Mesendoderm (in vitro differentiated cells): ENCODE measurements around the gene DDX17.
"Not testable (repeated sequence)": the region's sequence is repeated elsewhere in the genome, so short reads cannot be mapped to it uniquely, and the experiment has no call there.

Source experiments
- DNase-seq: peaks from one replicate; pipeline ENCODE4 v3.0.0; 2013
- H2AK5ac ChIP-seq: 2 replicates; pipeline ENCODE4 v1.6.1; 2013; ENCODE audit warnings: low read length, inconsistent platforms
- H2BK120ac ChIP-seq: 2 replicates; pipeline ENCODE4 v1.6.1; 2013; ENCODE audit warnings: low read depth, mild to moderate bottlenecking, low read length, moderate library complexity, mixed read lengths
- H2BK15ac ChIP-seq: replicated peaks from 2 replicates; pipeline ENCODE4 v1.6.1; 2013; ENCODE audit warnings: low read depth, mild to moderate bottlenecking, moderate library complexity
- H2BK5ac ChIP-seq: 2 replicates; pipeline ENCODE4 v1.6.1; 2013; ENCODE audit warnings: low read length, inconsistent platforms
- H3K18ac ChIP-seq: 2 replicates; pipeline ENCODE4 v1.6.1; 2013; ENCODE audit warnings: mild to moderate bottlenecking, low read length, mixed read lengths
- H3K23ac ChIP-seq: one replicate; pipeline ENCODE4 v1.6.1; 2013; ENCODE audit warnings: low read length
- H3K27ac ChIP-seq: 2 replicates; pipeline ENCODE4 v1.5.1; 2013; ENCODE audit warnings: low read depth, mild to moderate bottlenecking, inconsistent platforms, low read length, moderate library complexity
- H3K27me3 ChIP-seq: 2 replicates; pipeline ENCODE4 v1.6.1; 2013; ENCODE audit warnings: low read length, control low read depth, mild to moderate bottlenecking, inconsistent platforms; ENCODE audit not compliant: insufficient read depth, poor library complexity
- H3K36me3 ChIP-seq: 2 replicates; pipeline ENCODE4 v1.6.1; 2013; ENCODE audit warnings: low read length, inconsistent platforms; ENCODE audit not compliant: control insufficient read depth, insufficient read depth
- H3K4ac ChIP-seq: one replicate; pipeline ENCODE4 v1.6.1; 2013; ENCODE audit warnings: low read depth, mild to moderate bottlenecking, low read length, moderate library complexity
- H3K4me1 ChIP-seq: 2 replicates; pipeline ENCODE4 v1.6.1; 2013; ENCODE audit warnings: low read depth, low read length, inconsistent platforms; ENCODE audit not compliant: control insufficient read depth
- H3K4me2 ChIP-seq: 2 replicates; pipeline ENCODE4 v1.6.1; 2013; ENCODE audit warnings: low read length
- H3K4me3 ChIP-seq: 2 replicates; pipeline ENCODE4 v1.5.1; 2013; ENCODE audit warnings: mild to moderate bottlenecking, low read length
- H3K56ac ChIP-seq: one replicate; pipeline ENCODE4 v1.6.1; 2013; ENCODE audit warnings: low read length
- H3K79me1 ChIP-seq: 2 replicates; pipeline ENCODE4 v1.6.1; 2013; ENCODE audit warnings: low read length, inconsistent platforms
- H3K79me2 ChIP-seq: 2 replicates; pipeline ENCODE4 v1.6.1; 2013; ENCODE audit warnings: mild to moderate bottlenecking, low read length; ENCODE audit not compliant: control insufficient read depth, insufficient read depth
- H3K9ac ChIP-seq: 2 replicates; pipeline ENCODE4 v1.6.1; 2013; ENCODE audit warnings: low read length, inconsistent platforms
- H4K5ac ChIP-seq: one replicate; pipeline ENCODE4 v1.6.1; 2013; ENCODE audit warnings: low read length
- H4K8ac ChIP-seq: one replicate; pipeline ENCODE4 v1.6.1; 2013; ENCODE audit warnings: low read depth, mild to moderate bottlenecking, control low read depth, low read length, moderate library complexity
- WGBS: extraction: QIAGEN DNeasy Blood & Tissue Kit; methylation state at CpG from one replicate; pipeline ENCODE4 v1.1.7; 2013; ENCODE audit warnings: low lambda C conversion rate, missing lambda C conversion rate; ENCODE audit not compliant: insufficient coverage; ENCODE audit errors: extremely low coverage; 5-methylcytosine and 5-hydroxymethylcytosine counted together

DDX17 gene

DNA sequence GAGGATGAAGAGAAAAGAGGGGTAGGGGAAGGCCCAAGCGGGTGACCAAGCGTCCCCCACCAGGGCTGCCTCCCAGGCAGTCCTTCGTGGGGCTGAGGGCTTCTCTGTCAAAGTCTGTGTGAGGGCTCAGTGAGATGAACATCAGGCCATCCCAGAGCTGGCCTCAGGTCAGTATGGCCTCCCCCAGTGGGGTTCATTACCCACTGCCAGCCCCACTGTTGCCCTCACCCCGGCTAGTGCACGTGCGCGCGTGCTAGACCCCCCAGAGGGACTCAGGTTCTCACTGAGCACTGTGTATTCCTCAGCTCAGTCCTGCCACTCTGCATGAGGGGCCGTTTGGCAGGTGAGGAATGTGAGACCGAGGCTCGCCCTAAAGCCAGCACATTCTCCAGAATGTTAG, 34.9 kb downstream of the DDX17 start:
- no peak overlapping the region for H3K4ac ChIP-seq
- no peak overlapping the region for H3K4me2 ChIP-seq
- H3K18ac ChIP-seq, result no peak overlapping the region
- no peak for DNase-seq
- WGBS, result no CpG with 5 or more reads among the region's 11 CpGs
- H3K23ac ChIP-seq, result no peak overlapping the region
- no peak overlapping the region for H4K8ac ChIP-seq
- H2BK120ac ChIP-seq, result no peak overlapping the region
- no peak overlapping the region for H3K56ac ChIP-seq
- H4K5ac ChIP-seq, result no peak overlapping the region
- H3K36me3 ChIP-seq, result no peaks in the 10 kb centered on the region
- H3K79me1 ChIP-seq, result no peaks in the 10 kb centered on the region
- no peak overlapping the region for H2BK5ac ChIP-seq
- H2AK5ac ChIP-seq, result no peak overlapping the region
- no peak overlapping the region for H2BK15ac ChIP-seq
- H3K27ac ChIP-seq, result no peak overlapping the region
- no peaks in the 10 kb centered on the region for H3K4me1 ChIP-seq
- H3K27me3 ChIP-seq, result no peaks in the 10 kb centered on the region
- H3K79me2 ChIP-seq, result no peaks in the 10 kb centered on the region
- no peak overlapping the region for H3K9ac ChIP-seq
- no peak overlapping the region for H3K4me3 ChIP-seq

DNA sequence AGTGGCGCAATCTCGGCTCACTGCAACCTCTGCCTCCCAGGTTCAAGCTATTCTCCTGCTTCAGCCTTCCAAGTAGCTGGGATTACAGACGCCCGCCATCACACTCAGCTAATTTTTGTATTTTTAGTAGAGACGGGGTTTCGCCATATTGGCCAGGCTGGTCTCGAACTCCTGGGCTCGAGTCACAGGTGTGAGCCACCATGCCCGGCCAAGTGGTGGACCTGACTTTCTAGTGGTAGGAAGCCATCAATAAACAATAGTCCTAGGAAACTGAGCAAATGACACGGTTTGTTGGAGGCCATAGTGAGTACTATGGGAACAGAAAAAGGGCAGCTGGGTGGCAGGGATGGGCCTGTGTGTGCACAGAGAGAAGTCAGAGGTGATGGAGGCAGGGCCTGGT, 35.9 kb downstream of the DDX17 start:
- not testable (repeated sequence) for H3K56ac ChIP-seq, H2BK5ac ChIP-seq, H3K27me3 ChIP-seq, H3K18ac ChIP-seq, H2BK15ac ChIP-seq, DNase-seq, H4K8ac ChIP-seq, H3K79me1 ChIP-seq, H3K36me3 ChIP-seq, H3K4me1 ChIP-seq, H3K4me2 ChIP-seq, H3K79me2 ChIP-seq, H4K5ac ChIP-seq, H3K4me3 ChIP-seq, H3K4ac ChIP-seq, H3K9ac ChIP-seq, H3K27ac ChIP-seq, H3K23ac ChIP-seq, H2BK120ac ChIP-seq, H2AK5ac ChIP-seq
- no CpG with 5 or more reads among the region's 10 CpGs for WGBS

GRCh38 chr22:38469306-38469781, 36.8 kb downstream of the DDX17 start:
- Histone ChIP-seq H3K18ac (no peak overlapping the region), H2BK15ac (no peak overlapping the region), H3K36me3 (no peaks in the 10 kb centered on the region), H3K27ac (no peak overlapping the region), H3K4me3 (no peak overlapping the region), H3K23ac (no peak overlapping the region), H3K4me1 (no peaks in the 10 kb centered on the region), H4K5ac (no peak overlapping the region), H2BK120ac (no peak overlapping the region), H4K8ac (no peak overlapping the region), H3K27me3 (no peaks in the 10 kb centered on the region), H3K9ac (no peak overlapping the region), H2AK5ac (no peak overlapping the region), H3K79me2 (no peaks in the 10 kb centered on the region), H3K56ac (no peak overlapping the region), H3K4me2 (no peak overlapping the region), H3K79me1 (no peaks in the 10 kb centered on the region), H3K4ac (no peak overlapping the region), H2BK5ac (no peak overlapping the region)
- WGBS, result no CpG with 5 or more reads among the region's 6 CpGs
- no peak for DNase-seq

DNA sequence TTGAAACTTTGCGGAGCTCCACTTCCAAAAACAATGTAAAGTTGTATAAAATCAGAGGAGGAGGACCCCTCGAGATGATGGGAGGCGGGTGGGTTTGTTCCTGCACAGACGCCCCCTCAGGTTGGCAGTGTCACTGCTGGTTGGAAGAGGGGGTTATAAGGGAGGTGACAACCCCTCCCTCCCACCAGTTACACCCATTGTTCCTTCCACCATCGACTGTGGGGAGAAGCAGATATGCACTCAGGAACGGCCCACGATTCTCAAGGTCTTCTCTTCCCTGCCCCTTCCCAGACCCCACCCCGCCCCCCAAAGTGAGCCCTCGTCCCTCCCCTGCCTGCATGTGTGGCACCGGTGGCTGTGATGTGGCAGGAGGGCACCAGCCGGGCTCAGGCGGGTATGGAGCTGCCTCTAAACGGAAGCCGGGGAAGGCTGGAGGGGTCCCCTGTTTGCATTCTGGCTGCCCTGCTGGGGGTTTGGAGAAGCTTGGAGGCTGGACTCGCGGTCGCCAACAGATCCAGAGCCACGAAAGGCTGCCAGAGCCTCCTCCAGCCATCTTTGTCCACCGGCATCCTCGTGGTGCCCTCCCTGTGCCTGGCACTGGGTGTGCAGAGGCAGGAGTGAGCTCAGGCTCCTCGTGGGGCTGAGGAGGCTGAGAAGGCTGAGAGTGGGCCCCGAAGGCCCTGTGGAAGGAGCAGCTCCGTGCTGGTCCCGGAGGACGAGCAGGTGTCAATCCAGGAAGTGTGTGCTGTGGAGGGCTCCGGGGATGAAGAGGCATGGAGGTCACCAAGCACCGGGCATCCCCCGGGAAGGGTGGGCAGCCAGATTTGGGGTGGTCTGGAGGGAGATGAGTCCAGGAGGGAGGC, 37.4 kb downstream of the DDX17 start:
- H3K23ac ChIP-seq, result no peak overlapping the region
- no peaks in the 10 kb centered on the region for H3K4me1 ChIP-seq
- no peak overlapping the region for H2BK5ac ChIP-seq
- H3K4ac ChIP-seq, result peak overlapping the region; percentile 29
- peak; percentile 53 for DNase-seq
- no peak overlapping the region for H3K27ac ChIP-seq
- peak overlapping the region; percentile 94 for H3K9ac ChIP-seq
- no peaks in the 10 kb centered on the region for H3K79me1 ChIP-seq
- H2BK120ac ChIP-seq, result no peak overlapping the region
- peak overlapping the region; percentile 98 for H3K56ac ChIP-seq
- H3K79me2 ChIP-seq, result no peaks in the 10 kb centered on the region
- H3K4me3 ChIP-seq, result peak overlapping the region; percentile 51
- no peak overlapping the region for H2AK5ac ChIP-seq
- H3K4me2 ChIP-seq, result peak overlapping the region; percentile 96
- H2BK15ac ChIP-seq, result no peak overlapping the region
- no CpG with 5 or more reads among the region's 28 CpGs for WGBS
- H3K27me3 ChIP-seq, result no peaks in the 10 kb centered on the region
- H3K36me3 ChIP-seq, result no peaks in the 10 kb centered on the region
- no peak overlapping the region for H4K5ac ChIP-seq
- no peak overlapping the region for H4K8ac ChIP-seq
- peak overlapping the region; percentile 3 for H3K18ac ChIP-seq

GRCh38 chr22:38467904-38468442, 38.1 kb downstream of the DDX17 start, which contains the start of gene KDELR3:
Gene KDELR3 (plus strand): TSS chr22:38468096. CDS start chr22:38468234, 138 bp downstream.
- Histone ChIP-seq H3K27me3 (no peaks in the 10 kb centered on the region), H3K23ac (peak within 1 kb of the TSS; percentile 89), H3K79me1 (no peaks in the 10 kb centered on the region), H3K18ac (peak within 1 kb of the TSS; percentile 3), H3K27ac (no peak within 1 kb of the TSS), H4K5ac (no peak within 1 kb of the TSS), H3K9ac (peak within 1 kb of the TSS; percentile 94), H4K8ac (no peak within 1 kb of the TSS), H3K4me1 (no peaks in the 10 kb centered on the region), H3K4me3 (peak within 1 kb of the TSS; percentile 51), H2BK15ac (no peak within 1 kb of the TSS), H3K79me2 (no peaks in the 10 kb centered on the region), H2BK120ac (no peak within 1 kb of the TSS), H3K56ac (peak within 1 kb of the TSS; percentile 98), H3K36me3 (no peaks in the 10 kb centered on the region), H2BK5ac (no peak within 1 kb of the TSS), H2AK5ac (no peak within 1 kb of the TSS), H3K4me2 (peak within 1 kb of the TSS; percentile 96), H3K4ac (peak within 1 kb of the TSS; percentile 29)
- DNase-seq, result no peak
- WGBS, result no CpG with 5 or more reads among the region's 53 CpGs
